ENCODE data around the gene ZMYND15. TPM values are rescaled to one million over a fixed set of nuclear protein-coding genes. Genes with fewer than 3 reads are reported as not detected.

Gene ZMYND15
- total RNA-seq, 2 donors from 2014 or later = 0.31 TPM; not detected in 1

DNA sequence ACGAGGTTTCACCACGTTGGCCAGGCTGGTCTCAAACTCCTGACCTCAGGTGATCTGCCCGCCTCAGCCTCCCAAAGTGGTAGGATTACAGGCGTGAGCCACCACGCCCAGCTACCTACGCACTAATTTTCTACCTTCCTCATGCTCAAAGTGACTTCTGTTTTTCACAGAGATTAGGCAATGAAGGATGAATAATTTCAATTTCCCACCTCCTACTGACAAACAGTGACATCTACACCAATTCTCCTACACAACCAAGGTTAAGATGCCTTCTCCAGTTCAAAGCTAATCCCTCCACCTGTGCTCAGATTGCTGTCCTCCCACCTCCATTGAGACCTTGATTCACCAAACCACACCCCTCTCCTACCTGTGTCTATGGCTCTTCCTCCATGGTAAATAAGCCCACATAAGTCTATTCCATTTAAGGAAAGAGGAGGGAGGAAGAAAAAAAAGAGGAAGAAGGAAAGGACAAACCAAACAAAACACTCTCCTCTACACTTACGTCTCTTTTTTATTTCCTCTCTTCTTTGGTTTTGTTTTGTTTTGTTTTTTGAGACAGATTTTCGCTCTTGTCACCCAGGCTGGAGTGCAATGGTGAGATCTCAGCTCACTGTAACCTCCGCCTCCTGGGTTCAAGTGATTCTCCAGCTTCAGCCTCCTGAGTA is 13.9 kb upstream of the ZMYND15 start:
- H3K9me3 ChIP-seq = no peaks in the 10 kb centered on the region
- H3K27me3 ChIP-seq = no peaks in the 10 kb centered on the region
- H3K4me1 ChIP-seq = peaks cover 0 to 4% of the 10 kb centered on the region in 2 donors
- no peak overlapping the region for H3K4me3 ChIP-seq
- DNase-seq (ENCODE audit: low spot score) = no peak
- TF ChIP-seq CTCF (IDR thresholded peaks at IDR 0.05) = no peak
- H3K36me3 ChIP-seq = no peaks in the 10 kb centered on the region
- no peak overlapping the region for H3K27ac ChIP-seq

DNA sequence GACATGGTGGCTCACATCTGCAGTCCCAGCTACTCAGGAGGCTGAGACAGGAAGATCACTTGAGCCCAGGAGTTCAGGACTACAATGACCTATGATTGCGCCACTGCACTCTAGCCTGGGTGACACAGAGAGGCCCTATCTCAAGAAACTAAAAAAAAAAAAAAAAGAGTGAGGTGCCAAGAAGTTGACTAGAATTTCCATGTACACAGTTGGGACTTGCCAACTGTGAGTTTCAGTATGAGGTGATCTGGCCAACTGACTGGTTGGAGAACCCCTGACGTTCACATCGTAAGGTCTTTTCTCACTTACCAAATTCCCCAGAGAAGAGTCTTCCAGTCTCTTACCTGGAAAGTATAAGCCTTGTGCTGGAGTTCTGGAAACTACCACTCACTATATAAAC is 11.5 kb upstream of the ZMYND15 start:
- DNase-seq (ENCODE audit: low spot score) = no peak
- no peak for TF ChIP-seq CTCF (IDR thresholded peaks at IDR 0.05)

GRCh38 chr17:4733073-4733531 is 6.5 kb upstream of the ZMYND15 start:
- H3K4me1 ChIP-seq = peaks cover 0 to 6% of the 10 kb centered on the region in 2 donors
- no peak for DNase-seq (ENCODE audit: low spot score)
- H3K36me3 ChIP-seq = no peaks in the 10 kb centered on the region
- no peaks in the 10 kb centered on the region for H3K9me3 ChIP-seq
- no peak overlapping the region for H3K27ac ChIP-seq
- no peak for TF ChIP-seq CTCF (IDR thresholded peaks at IDR 0.05)
- no peak overlapping the region for H3K4me3 ChIP-seq
- no peaks in the 10 kb centered on the region for H3K27me3 ChIP-seq

More for the DNA sequence above, 11.5 kb upstream of the ZMYND15 start:
- H3K27ac ChIP-seq = no peak overlapping the region
- no peak overlapping the region for H3K4me3 ChIP-seq
- H3K4me1 ChIP-seq = peaks cover 0 to 6% of the 10 kb centered on the region in 2 donors
- H3K27me3 ChIP-seq = no peaks in the 10 kb centered on the region
- no peaks in the 10 kb centered on the region for H3K9me3 ChIP-seq
- H3K36me3 ChIP-seq = no peaks in the 10 kb centered on the region

DNA sequence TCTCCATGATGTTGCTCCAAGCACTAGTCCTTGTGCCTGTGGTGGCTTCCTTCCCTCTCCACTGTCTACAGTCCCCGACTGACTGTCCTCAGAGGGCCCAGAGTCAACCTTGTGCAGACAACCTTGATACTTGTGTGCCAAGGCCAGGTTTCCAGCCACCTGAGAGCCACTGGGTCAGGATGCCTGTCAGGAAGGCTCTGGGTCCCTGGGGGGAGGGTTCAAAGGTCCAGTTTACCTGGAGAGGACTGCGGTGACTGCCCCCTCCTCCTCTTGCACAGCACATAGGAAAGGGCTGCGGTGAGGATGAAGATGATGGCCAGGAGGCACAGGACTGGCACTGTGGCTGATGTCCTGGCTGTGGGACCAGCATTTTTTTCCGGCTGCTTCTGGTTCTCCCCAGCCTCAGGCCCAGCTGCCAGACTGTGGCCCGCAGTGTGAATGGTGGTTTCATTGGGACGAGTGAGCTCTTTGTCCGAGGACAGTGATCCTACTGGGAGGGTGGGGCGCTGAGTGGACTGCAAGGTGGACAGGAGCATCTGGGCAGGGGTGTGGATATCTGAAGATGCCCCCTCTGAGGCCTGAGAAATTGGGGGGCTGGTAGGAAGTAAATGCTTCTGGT is 4.7 kb upstream of the ZMYND15 start:
- Histone ChIP-seq H3K4me1 (peaks cover 0 to 20% of the 10 kb centered on the region in 2 donors), H3K27ac (no peak overlapping the region)

GRCh38 chr17:4735876-4736651 is 3.6 kb upstream of the ZMYND15 start:
- peak overlapping the region in 1 of 2 donors; percentile 23 for H3K27ac ChIP-seq
- no peak overlapping the region for H3K4me3 ChIP-seq
- no peak for DNase-seq (ENCODE audit: low spot score)
- H3K4me1 ChIP-seq = peaks cover 0 to 21% of the 10 kb centered on the region in 2 donors
- H3K36me3 ChIP-seq = no peaks in the 10 kb centered on the region
- H3K27me3 ChIP-seq = no peaks in the 10 kb centered on the region
- TF ChIP-seq CTCF (IDR thresholded peaks at IDR 0.05) = no peak
- no peaks in the 10 kb centered on the region for H3K9me3 ChIP-seq

More for the DNA sequence above, 4.7 kb upstream of the ZMYND15 start:
- H3K4me3 ChIP-seq = no peak overlapping the region
- no peaks in the 10 kb centered on the region for H3K9me3 ChIP-seq
- no peaks in the 10 kb centered on the region for H3K36me3 ChIP-seq
- H3K27me3 ChIP-seq = no peaks in the 10 kb centered on the region
- no peak for DNase-seq (ENCODE audit: low spot score)
- no peak for TF ChIP-seq CTCF (IDR thresholded peaks at IDR 0.05)

Data from right atrium auricular region (tissue), 2 donors.